HepG2 (cell line): ENCODE measurements around the gene HMG20B. TPM values are rescaled to one million over a fixed set of nuclear protein-coding genes. Genes with fewer than 3 reads are reported as not detected.

ENCODE experiments used
- ATAC-seq: fragments of 200-7000 bp; cut with Tn5 transposase; 3 replicates; pipeline ENCODE4 v1.9.1; 2020; ENCODE audit warnings: mild to moderate bottlenecking, moderate library complexity
- BruUV-seq: library from RNA; stranded (reverse); fragments of 400-500 nt; replicated peaks from 2 replicates; lab custom pipeline; 2021; lab: Mats Ljungman, UMichigan
- CTCF ChIA-PET: fragments of 300-600 bp; formaldehyde crosslinking; extraction: SDS; loops from one replicate; lab custom pipeline; 2021; ENCODE audit warnings: low total read pairs, inconsistent platforms, low intra/inter-chr PET ratio; lab: Yijun Ruan, JAX
- POLR2A ChIA-PET: fragments of 350-600 bp; sonication (Branson Sonifier 250); formaldehyde crosslinking; loops from one replicate; lab custom pipeline; 2020; ENCODE audit warnings: antibody characterized with exemption, inconsistent platforms; lab: Yijun Ruan, JAX
- DNase-seq: peaks from one replicate; pipeline ENCODE4 v3.0.0-alpha.2; 2015; ENCODE audit warnings: low spot score
- FAIRE-seq: peaks from 3 replicates; lab custom pipeline; 2011; peaks lifted over from hg19 to GRCh38; lab: Jason Lieb, UNC
- H2AFZ ChIP-seq: one replicate; pipeline ENCODE4 v1.6.1; 2011; ENCODE audit warnings: low read length, inconsistent platforms
- H3K27ac ChIP-seq: fragments of 300-600 bp; 3 replicates; pipeline ENCODE4 v1.8.0; 2011; ENCODE audit warnings: mixed run types, mild to moderate bottlenecking, mixed read lengths, low read length, inconsistent platforms; ENCODE audit not compliant: insufficient read depth; ENCODE audit errors: extremely low read length
- H3K27me3 ChIP-seq, 2 experiments: fragments of 200-600 bp in 1 of 2; 2 replicates in 1 of 2; 3 replicates in 1 of 2; pipeline versions ENCODE4 v1.6.0 to v1.8.0; 2011; ENCODE audit warnings: low read length in 2 of 2, mild to moderate bottlenecking in 2 of 2, moderate library complexity in 2 of 2, inconsistent platforms in 1 of 2; ENCODE audit not compliant: insufficient read depth in 2 of 2, control insufficient read depth in 1 of 2
- H3K36me3 ChIP-seq, 2 experiments: fragments of 200-600 bp in 1 of 2; replicated peaks in 1 of 2; 2 replicates in 1 of 2; 3 replicates in 1 of 2; pipeline versions ENCODE4 v1.5.1 to v1.8.0; 2011; ENCODE audit warnings: low read length in 2 of 2, inconsistent platforms in 1 of 2; ENCODE audit not compliant: insufficient read depth in 2 of 2, control insufficient read depth in 1 of 2
- H3K4me1 ChIP-seq: 2 replicates; pipeline ENCODE4 v1.5.1; 2012; ENCODE audit warnings: low read length, inconsistent platforms; ENCODE audit not compliant: insufficient read depth
- H3K4me2 ChIP-seq: 2 replicates; pipeline ENCODE4 v1.6.0; 2011; ENCODE audit warnings: low read depth, low read length, inconsistent platforms
- H3K4me3 ChIP-seq, 3 experiments: fragments of 200-600 bp in 1 of 3; sonication (generic), shearing (Covaris generic) in 1 of 3; replicated peaks in 1 of 3; 2 replicates each; pipeline ENCODE4 v1.5.1; 2011 to 2016; ENCODE audit warnings: low read length in 3 of 3, inconsistent platforms in 2 of 3, low read depth in 2 of 3, mild to moderate bottlenecking in 2 of 3, control low read depth in 1 of 3, mixed read lengths in 1 of 3; ENCODE audit not compliant: insufficient read depth in 1 of 3
- H3K79me2 ChIP-seq: one replicate; pipeline ENCODE4 v1.6.1; 2011; ENCODE audit warnings: low read length, inconsistent platforms; ENCODE audit not compliant: insufficient read depth
- H3K9ac ChIP-seq: 2 replicates; pipeline ENCODE4 v1.6.0; 2011; ENCODE audit warnings: mild to moderate bottlenecking, low read depth, low read length, inconsistent platforms; ENCODE audit not compliant: insufficient read depth
- H3K9me3 ChIP-seq: 2 replicates; pipeline ENCODE4 v1.5.1; 2012; ENCODE audit warnings: mild to moderate bottlenecking, low read length
- H4K20me1 ChIP-seq: 2 replicates; pipeline ENCODE4 v1.6.0; 2011; ENCODE audit warnings: inconsistent platforms, mild to moderate bottlenecking, low read length, moderate library complexity; ENCODE audit not compliant: insufficient read depth
- MLLT10 ChIP-seq: sonication (generic); formaldehyde crosslinking; IDR thresholded peaks from 2 replicates; pipeline ENCODE4 v1.4.0; 2020; ENCODE audit warnings: missing genetic modification reagents
- REXO4 ChIP-seq: sonication (generic); formaldehyde crosslinking; IDR thresholded peaks from 2 replicates; pipeline ENCODE4 v1.8.0; 2022; ENCODE audit warnings: missing genetic modification reagents, mild to moderate bottlenecking, borderline replicate concordance
- SKIL ChIP-seq: sonication (generic); formaldehyde crosslinking; IDR thresholded peaks from 2 replicates; pipeline ENCODE4 v1.8.0; 2022; ENCODE audit warnings: missing genetic modification reagents, mild to moderate bottlenecking, moderate library complexity, borderline replicate concordance
- ZFP36L1 ChIP-seq: sonication (generic); formaldehyde crosslinking; IDR thresholded peaks from 2 replicates; pipeline ENCODE4 v1.8.0; 2022; ENCODE audit warnings: mild to moderate bottlenecking, missing genetic modification reagents, moderate library complexity
- ZNF121 ChIP-seq: sonication (generic); formaldehyde crosslinking; IDR thresholded peaks from 2 replicates; pipeline ENCODE4 v1.5.0; 2020; ENCODE audit warnings: mild to moderate bottlenecking, missing genetic modification reagents
- ZNF292 ChIP-seq: sonication (generic); formaldehyde crosslinking; IDR thresholded peaks from 2 replicates; pipeline ENCODE4 v1.8.1; 2022; ENCODE audit warnings: mild to moderate bottlenecking, low read depth, missing genetic modification reagents, borderline replicate concordance
- ZSCAN20 ChIP-seq: sonication (generic); formaldehyde crosslinking; IDR thresholded peaks from 2 replicates; pipeline ENCODE4 v1.4.0; 2020; ENCODE audit warnings: missing genetic modification reagents, mild to moderate bottlenecking, borderline replicate concordance
- ZSCAN22 ChIP-seq: sonication (generic); formaldehyde crosslinking; IDR thresholded peaks from 2 replicates; pipeline ENCODE4 v1.4.0; 2020; ENCODE audit warnings: mild to moderate bottlenecking, missing genetic modification reagents
- WGBS: methylation state at CpG from one replicate; pipeline ENCODE4 v1.1.6; 2017; ENCODE audit warnings: low lambda C conversion rate; 5-methylcytosine and 5-hydroxymethylcytosine counted together
- in situ Hi-C: cut with HindIII; loops from 2 replicates; pipeline ENCODE4 v1.10.0; 2017; ENCODE audit warnings: low pct_unique_long_range_greater_than_20kb; ENCODE audit not compliant: extremely low pct_ligation_motif_present
- intact Hi-C: fragments of 100-400 bp; cut with micrococcal nuclease; formaldehyde crosslinking; loops from one replicate; pipeline ENCODE4 v1.10.0; 2022; ENCODE audit not compliant: unreplicated experiment
- polyA plus RNA-seq, 8 experiments: library from polyadenylated mRNA; depleted of rRNA in 3 of 8; stranded (reverse) in 7 of 8; unstranded in 1 of 8; fragments of >200 nt; fragmentation: Illumina TruSeq in 4 of 8; extraction: Trizol in 4 of 8; gene quantifications; 2 replicates each; pipeline versions ENCODE4 v1.2.1 to v1.2.3, GENCODE V29; 2011 to 2016; ENCODE audit warnings: low read depth in 4 of 8, missing spikeins in 1 of 8, mixed read lengths in 1 of 8; ENCODE audit not compliant: insufficient read depth in 1 of 8
- total RNA-seq, 5 experiments: library from RNA; depleted of rRNA; stranded (reverse); fragments of >200 nt; fragmentation: Illumina TruSeq; extraction: Trizol; gene quantifications; 2 replicates each; pipeline ENCODE4 v1.2.3, GENCODE V29; 2016; ENCODE audit warnings: low read depth in 1 of 5

Gene HMG20B
- total and polyA plus RNA-seq, 2 of the 13 experiments (the other 11 are each of a cell fraction or from before 2014, with no cell fraction given) = 23.9 to 29.2 TPM

- no peak for TF ChIP-seq ZSCAN20 (CRISPR knock-in tag)
- TF ChIP-seq REXO4 = no peak
- TF ChIP-seq MLLT10 (CRISPR knock-in tag) = no peak
- TF ChIP-seq SKIL (CRISPR knock-in tag) = no peak
- TF ChIP-seq ZFP36L1 (CRISPR knock-in tag) = no peak
- TF ChIP-seq ZNF292 (CRISPR knock-in tag) = no peak
These were observed 39.7 kb upstream of the HMG20B start (continued) for GRCh38 chr19:3533033-3533432.

GRCh38 chr19:3533563-3534216 is 39.1 kb upstream of the HMG20B start:
- no peak overlapping the region for H3K9ac ChIP-seq
- 94% methylated on average over 10 of the region's 12 CpGs for WGBS
- intact Hi-C loops = no loop called here
- TF ChIP-seq ZNF121 (CRISPR knock-in tag) (peak; percentile 59; the same call in 1 of the 2 replicates), ZSCAN22 (CRISPR knock-in tag) (no peak)
- BruUV-seq = no TSS peak
- H3K4me1 ChIP-seq = no peaks in the 10 kb centered on the region
- H3K27ac ChIP-seq = no peak overlapping the region
- H3K79me2 ChIP-seq = no peaks in the 10 kb centered on the region
- DNase-seq = no peak
- CTCF ChIA-PET = no interaction called here
- ATAC-seq = no peak
- no peaks in the 10 kb centered on the region for H3K27me3 ChIP-seq
- no peak overlapping the region for H2AFZ ChIP-seq
- no peak overlapping the region for H3K4me3 ChIP-seq
- no peak overlapping the region for H3K4me2 ChIP-seq
- FAIRE-seq = no peak
- POLR2A ChIA-PET = no interaction called here
- peaks cover 11 to 20% of the 10 kb centered on the region in 2 experiments; a peak in 4 of 5 replicates for H3K36me3 ChIP-seq
- no peaks in the 10 kb centered on the region for H3K9me3 ChIP-seq
- in situ Hi-C loops = no loop called here
- H4K20me1 ChIP-seq = no peaks in the 10 kb centered on the region
